SK-N-SH treated with all-trans-retinoic acid at 6 μM for 48 hours (cell line): ENCODE results near the gene EMC6.

ENCODE experiments used
- ARNTL ChIP-seq: fragments of 450-650 bp; formaldehyde crosslinking; IDR thresholded peaks from 2 replicates; pipeline ENCODE4 v1.5.0; 2020; ENCODE audit warnings: low read depth, mild to moderate bottlenecking, moderate library complexity, borderline replicate concordance
- CSDC2 ChIP-seq: fragments of 250-450 bp; sonication (Bioruptor Pico); IDR thresholded peaks from 2 replicates; pipeline ENCODE4 v1.5.0; 2020; ENCODE audit warnings: mild to moderate bottlenecking, moderate library complexity
- RARB ChIP-seq: fragments of 250-450 bp; sonication (Bioruptor Pico); IDR thresholded peaks from 2 replicates; pipeline ENCODE4 v1.8.0; 2021; ENCODE audit warnings: mild to moderate bottlenecking, moderate library complexity
- SNAI2 ChIP-seq: fragments of 250-450 bp; sonication (Bioruptor Pico); IDR thresholded peaks from 2 replicates; pipeline ENCODE4 v1.5.0; 2020; ENCODE audit warnings: mild to moderate bottlenecking, moderate library complexity
- TCF4 ChIP-seq: fragments of 250-450 bp; sonication (Bioruptor Pico); IDR thresholded peaks from 2 replicates; pipeline ENCODE4 v1.8.0; 2021; ENCODE audit warnings: mild to moderate bottlenecking, moderate library complexity, borderline replicate concordance
- TOX ChIP-seq: fragments of 250-450 bp; sonication (Bioruptor Pico); IDR thresholded peaks from 2 replicates; pipeline ENCODE4 v1.8.0; 2021; ENCODE audit warnings: mild to moderate bottlenecking, moderate library complexity, borderline replicate concordance
- ZC3H10 ChIP-seq: fragments of 250-450 bp; sonication (Bioruptor Pico); IDR thresholded peaks from 2 replicates; pipeline ENCODE4 v1.5.1; 2021; ENCODE audit warnings: mild to moderate bottlenecking, moderate library complexity
- ZFP3 ChIP-seq: fragments of 250-450 bp; sonication (Bioruptor Pico); IDR thresholded peaks from 2 replicates; pipeline ENCODE4 v1.5.0; 2020; ENCODE audit warnings: mild to moderate bottlenecking, moderate library complexity
- ZNF565 ChIP-seq: fragments of 450-650 bp; formaldehyde crosslinking; conservative IDR thresholded peaks from 2 replicates; pipeline ENCODE4 v1.5.0; 2020; ENCODE audit warnings: low read depth, mild to moderate bottlenecking, moderate library complexity
- ZNF8 ChIP-seq: fragments of 450-650 bp; formaldehyde crosslinking; IDR thresholded peaks from 2 replicates; pipeline ENCODE4 v1.5.0; 2020; ENCODE audit warnings: mild to moderate bottlenecking, moderate library complexity
- TF ChIP-seq, protein P1 (sequence below): fragments of 250-450 bp; sonication (Bioruptor Pico); IDR thresholded peaks from 2 replicates; pipeline ENCODE4 v1.8.0; 2020; ENCODE audit warnings: mild to moderate bottlenecking, moderate library complexity, borderline replicate concordance
- TF ChIP-seq, protein P2 (sequence below): fragments of 250-450 bp; sonication (Bioruptor Pico); IDR thresholded peaks from 2 replicates; pipeline ENCODE4 v1.5.1; 2020; ENCODE audit warnings: low read depth, mild to moderate bottlenecking, moderate library complexity
- TF ChIP-seq, protein P3 (sequence below): fragments of 250-450 bp; sonication (Bioruptor Pico); IDR thresholded peaks from 2 replicates; pipeline ENCODE4 v1.5.1; 2021; ENCODE audit warnings: mild to moderate bottlenecking, moderate library complexity

DNA sequence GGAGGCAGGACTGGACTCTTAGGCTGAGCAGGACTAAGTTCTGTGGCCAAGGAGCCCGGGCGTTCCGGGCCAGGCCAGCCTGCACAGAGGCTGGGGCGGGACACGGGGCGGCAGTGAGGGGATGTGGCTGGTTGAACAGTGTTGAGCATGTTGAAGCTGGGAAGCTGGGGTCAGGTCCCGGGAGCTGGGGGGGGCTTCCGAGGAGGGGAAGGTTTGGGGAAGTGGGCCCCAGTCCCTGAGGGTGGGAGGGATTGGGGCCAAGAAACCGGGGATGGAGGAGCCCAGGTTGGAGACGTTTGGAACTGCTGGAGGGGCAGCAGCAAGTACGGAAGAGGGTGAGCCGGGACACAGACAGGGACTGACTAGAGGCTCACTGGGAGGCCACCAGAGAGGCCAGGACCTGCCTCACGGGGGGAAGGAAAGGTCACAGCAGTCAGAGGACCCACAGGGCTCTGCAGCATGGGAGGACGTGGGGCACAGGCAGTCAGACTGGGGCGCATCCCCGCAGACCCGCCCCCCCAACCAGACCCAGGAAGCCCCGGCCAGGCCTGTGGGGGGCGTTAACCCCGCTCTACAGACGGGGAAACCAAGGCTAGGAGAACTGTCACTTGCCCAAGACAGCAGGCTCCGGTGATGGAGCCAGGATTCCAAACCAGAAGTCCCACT, 9.7 kb upstream of the EMC6 start:
- TF ChIP-seq, protein P1, sequence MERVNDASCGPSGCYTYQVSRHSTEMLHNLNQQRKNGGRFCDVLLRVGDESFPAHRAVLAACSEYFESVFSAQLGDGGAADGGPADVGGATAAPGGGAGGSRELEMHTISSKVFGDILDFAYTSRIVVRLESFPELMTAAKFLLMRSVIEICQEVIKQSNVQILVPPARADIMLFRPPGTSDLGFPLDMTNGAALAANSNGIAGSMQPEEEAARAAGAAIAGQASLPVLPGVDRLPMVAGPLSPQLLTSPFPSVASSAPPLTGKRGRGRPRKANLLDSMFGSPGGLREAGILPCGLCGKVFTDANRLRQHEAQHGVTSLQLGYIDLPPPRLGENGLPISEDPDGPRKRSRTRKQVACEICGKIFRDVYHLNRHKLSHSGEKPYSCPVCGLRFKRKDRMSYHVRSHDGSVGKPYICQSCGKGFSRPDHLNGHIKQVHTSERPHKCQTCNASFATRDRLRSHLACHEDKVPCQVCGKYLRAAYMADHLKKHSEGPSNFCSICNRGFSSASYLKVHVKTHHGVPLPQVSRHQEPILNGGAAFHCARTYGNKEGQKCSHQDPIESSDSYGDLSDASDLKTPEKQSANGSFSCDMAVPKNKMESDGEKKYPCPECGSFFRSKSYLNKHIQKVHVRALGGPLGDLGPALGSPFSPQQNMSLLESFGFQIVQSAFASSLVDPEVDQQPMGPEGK (CRISPR knock-in tag) = no peak
- TF ChIP-seq ZNF8 (CRISPR knock-in tag) = no peak
- no peak for TF ChIP-seq SNAI2 (CRISPR knock-in tag)
- TF ChIP-seq, protein P2, sequence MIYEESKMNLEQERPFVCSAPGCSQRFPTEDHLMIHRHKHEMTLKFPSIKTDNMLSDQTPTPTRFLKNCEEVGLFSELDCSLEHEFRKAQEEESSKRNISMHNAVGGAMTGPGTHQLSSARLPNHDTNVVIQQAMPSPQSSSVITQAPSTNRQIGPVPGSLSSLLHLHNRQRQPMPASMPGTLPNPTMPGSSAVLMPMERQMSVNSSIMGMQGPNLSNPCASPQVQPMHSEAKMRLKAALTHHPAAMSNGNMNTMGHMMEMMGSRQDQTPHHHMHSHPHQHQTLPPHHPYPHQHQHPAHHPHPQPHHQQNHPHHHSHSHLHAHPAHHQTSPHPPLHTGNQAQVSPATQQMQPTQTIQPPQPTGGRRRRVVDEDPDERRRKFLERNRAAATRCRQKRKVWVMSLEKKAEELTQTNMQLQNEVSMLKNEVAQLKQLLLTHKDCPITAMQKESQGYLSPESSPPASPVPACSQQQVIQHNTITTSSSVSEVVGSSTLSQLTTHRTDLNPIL (CRISPR knock-in tag) = no peak
- TF ChIP-seq ZC3H10 (CRISPR knock-in tag) = no peak
- no peak for TF ChIP-seq ARNTL (CRISPR knock-in tag)
- TF ChIP-seq, protein P3, sequence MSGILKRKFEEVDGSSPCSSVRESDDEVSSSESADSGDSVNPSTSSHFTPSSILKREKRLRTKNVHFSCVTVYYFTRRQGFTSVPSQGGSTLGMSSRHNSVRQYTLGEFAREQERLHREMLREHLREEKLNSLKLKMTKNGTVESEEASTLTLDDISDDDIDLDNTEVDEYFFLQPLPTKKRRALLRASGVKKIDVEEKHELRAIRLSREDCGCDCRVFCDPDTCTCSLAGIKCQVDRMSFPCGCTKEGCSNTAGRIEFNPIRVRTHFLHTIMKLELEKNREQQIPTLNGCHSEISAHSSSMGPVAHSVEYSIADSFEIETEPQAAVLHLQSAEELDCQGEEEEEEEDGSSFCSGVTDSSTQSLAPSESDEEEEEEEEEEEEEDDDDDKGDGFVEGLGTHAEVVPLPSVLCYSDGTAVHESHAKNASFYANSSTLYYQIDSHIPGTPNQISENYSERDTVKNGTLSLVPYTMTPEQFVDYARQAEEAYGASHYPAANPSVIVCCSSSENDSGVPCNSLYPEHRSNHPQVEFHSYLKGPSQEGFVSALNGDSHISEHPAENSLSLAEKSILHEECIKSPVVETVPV (CRISPR knock-in tag) = no peak
- TF ChIP-seq TOX = no peak
- no peak for TF ChIP-seq RARB (CRISPR knock-in tag)
- TF ChIP-seq ZNF565 (CRISPR knock-in tag) = no peak
- no peak for TF ChIP-seq ZFP3 (CRISPR knock-in tag)
- no peak for TF ChIP-seq TCF4 (CRISPR knock-in tag)
- TF ChIP-seq CSDC2 (CRISPR knock-in tag) = no peak
